Measurements from ENCODE around the gene NR1I3.
"Not testable (repeated sequence)": the region's sequence is repeated elsewhere in the genome, so short reads cannot be mapped to it uniquely, and the experiment has no call there.

NR1I3 gene

GRCh38 chr1:161250100-161250499 lies 12.1 kb upstream of the NR1I3 start:
- DNase-seq, result not testable (repeated sequence)

- DNase-seq, result no peak
Measured at GRCh38 chr1:161244888-161245287, 6.9 kb upstream of the NR1I3 start.

GRCh38 chr1:161242313-161242712 lies 4.3 kb upstream of the NR1I3 start:
- no peak for DNase-seq

- DNase-seq, result no peak
Measured at GRCh38 chr1:161241682-161242081, 3.7 kb upstream of the NR1I3 start.

GRCh38 chr1:161235957-161236775 lies 1.8 kb downstream of the NR1I3 start:
- DNase-seq, result no peak

- DNase-seq, result no peak
Measured at GRCh38 chr1:161233102-161233501, 4.9 kb downstream of the NR1I3 start.

- no peak for DNase-seq
Measured at GRCh38 chr1:161230762-161231161, 7.2 kb downstream of the NR1I3 start.

GRCh38 chr1:161229896-161230295 lies 8.1 kb downstream of the NR1I3 start:
- DNase-seq, result no peak

- DNase-seq, result no peak
Measured at GRCh38 chr1:161228032-161228431, 10.0 kb downstream of the NR1I3 start.

GRCh38 chr1:161227196-161227871 lies 10.7 kb downstream of the NR1I3 start:
- peak; percentile 73 for DNase-seq

- no peak for DNase-seq
Measured at GRCh38 chr1:161226759-161227158, 11.2 kb downstream of the NR1I3 start.

GRCh38 chr1:161226320-161226711 lies 11.7 kb downstream of the NR1I3 start:
- no peak for DNase-seq

GRCh38 chr1:161225534-161226319 lies 12.3 kb downstream of the NR1I3 start, which contains the start of gene TOMM40L:
TSS of gene TOMM40L (plus strand) at chr1:161226060. CDS start at chr1:161226490, 430 bp downstream.
- DNase-seq, result peak; percentile 100

- DNase-seq, result no peak
Measured at GRCh38 chr1:161225178-161225533, 12.8 kb downstream of the NR1I3 start.

- DNase-seq, result not testable (repeated sequence)
Measured at GRCh38 chr1:161224695-161225087, 13.3 kb downstream of the NR1I3 start.

- DNase-seq, result no peak
Measured at GRCh38 chr1:161223805-161224694, 14.0 kb downstream of the NR1I3 start.

GRCh38 chr1:161222175-161223019 lies 15.6 kb downstream of the NR1I3 start:
- DNase-seq, result no peak

GRCh38 chr1:161220002-161220401 lies 18.0 kb downstream of the NR1I3 start:
- DNase-seq, result no peak

- DNase-seq, result no peak
Measured at GRCh38 chr1:161219078-161219892, 18.7 kb downstream of the NR1I3 start.

GRCh38 chr1:161218301-161219077 lies 19.5 kb downstream of the NR1I3 start:
- no peak for DNase-seq

All from DMS153 (cell line).